ENCODE measurements around the gene STAC2.

DNA sequence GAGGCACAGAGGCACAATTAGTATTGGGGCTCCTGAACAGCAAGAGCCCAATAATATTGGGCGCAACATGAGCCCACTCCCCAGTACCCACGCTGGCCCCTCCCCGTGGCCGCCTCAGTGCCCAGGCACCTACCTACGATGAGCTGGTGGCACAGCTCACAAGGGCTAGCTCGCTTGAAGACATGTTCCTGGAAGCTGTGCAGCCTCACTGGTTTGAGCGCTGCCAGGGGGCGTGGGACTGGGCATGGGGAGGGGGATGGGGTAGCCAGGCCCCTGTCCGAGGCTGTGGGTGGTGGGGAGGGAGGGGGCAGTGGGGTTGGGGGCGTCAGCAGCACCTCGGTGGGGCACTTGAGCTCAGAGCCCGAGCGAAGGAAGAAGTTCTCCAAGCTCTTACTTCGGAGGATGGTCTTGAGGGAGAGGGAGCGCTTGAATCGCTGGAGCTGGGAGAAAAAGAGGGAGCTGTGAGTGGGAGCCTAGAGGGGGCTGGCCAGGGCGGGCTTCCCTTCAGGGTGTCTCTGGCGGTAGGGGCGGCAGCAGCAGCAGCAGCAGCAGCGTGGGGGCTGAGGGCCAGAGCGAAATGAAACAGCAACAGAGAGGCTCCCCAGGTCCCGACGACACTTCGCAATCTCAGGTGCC is 7.9 kb downstream of the STAC2 start:
- TF ChIP-seq, protein P1, sequence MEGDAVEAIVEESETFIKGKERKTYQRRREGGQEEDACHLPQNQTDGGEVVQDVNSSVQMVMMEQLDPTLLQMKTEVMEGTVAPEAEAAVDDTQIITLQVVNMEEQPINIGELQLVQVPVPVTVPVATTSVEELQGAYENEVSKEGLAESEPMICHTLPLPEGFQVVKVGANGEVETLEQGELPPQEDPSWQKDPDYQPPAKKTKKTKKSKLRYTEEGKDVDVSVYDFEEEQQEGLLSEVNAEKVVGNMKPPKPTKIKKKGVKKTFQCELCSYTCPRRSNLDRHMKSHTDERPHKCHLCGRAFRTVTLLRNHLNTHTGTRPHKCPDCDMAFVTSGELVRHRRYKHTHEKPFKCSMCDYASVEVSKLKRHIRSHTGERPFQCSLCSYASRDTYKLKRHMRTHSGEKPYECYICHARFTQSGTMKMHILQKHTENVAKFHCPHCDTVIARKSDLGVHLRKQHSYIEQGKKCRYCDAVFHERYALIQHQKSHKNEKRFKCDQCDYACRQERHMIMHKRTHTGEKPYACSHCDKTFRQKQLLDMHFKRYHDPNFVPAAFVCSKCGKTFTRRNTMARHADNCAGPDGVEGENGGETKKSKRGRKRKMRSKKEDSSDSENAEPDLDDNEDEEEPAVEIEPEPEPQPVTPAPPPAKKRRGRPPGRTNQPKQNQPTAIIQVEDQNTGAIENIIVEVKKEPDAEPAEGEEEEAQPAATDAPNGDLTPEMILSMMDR (IDR thresholded peaks at IDR 0.05), result no peak
- no peak for TF ChIP-seq SIN3A (IDR thresholded peaks at IDR 0.05; ENCODE audit: borderline replicate concordance, insufficient read depth, low read depth, low read length)
